ENCODE measurements around the gene BUB3. TPM values are rescaled to one million over a fixed set of nuclear protein-coding genes. Genes with fewer than 3 reads are reported as not detected.
A peak's percentile ranks its signal among the peaks of the same experiment; 100 is the strongest.

The BUB3 gene
- total and polyA plus RNA-seq, 2 of the 8 experiments (the other 6 are each of a cell fraction or from before 2014, with no cell fraction given): 183 to 207 TPM

DNA sequence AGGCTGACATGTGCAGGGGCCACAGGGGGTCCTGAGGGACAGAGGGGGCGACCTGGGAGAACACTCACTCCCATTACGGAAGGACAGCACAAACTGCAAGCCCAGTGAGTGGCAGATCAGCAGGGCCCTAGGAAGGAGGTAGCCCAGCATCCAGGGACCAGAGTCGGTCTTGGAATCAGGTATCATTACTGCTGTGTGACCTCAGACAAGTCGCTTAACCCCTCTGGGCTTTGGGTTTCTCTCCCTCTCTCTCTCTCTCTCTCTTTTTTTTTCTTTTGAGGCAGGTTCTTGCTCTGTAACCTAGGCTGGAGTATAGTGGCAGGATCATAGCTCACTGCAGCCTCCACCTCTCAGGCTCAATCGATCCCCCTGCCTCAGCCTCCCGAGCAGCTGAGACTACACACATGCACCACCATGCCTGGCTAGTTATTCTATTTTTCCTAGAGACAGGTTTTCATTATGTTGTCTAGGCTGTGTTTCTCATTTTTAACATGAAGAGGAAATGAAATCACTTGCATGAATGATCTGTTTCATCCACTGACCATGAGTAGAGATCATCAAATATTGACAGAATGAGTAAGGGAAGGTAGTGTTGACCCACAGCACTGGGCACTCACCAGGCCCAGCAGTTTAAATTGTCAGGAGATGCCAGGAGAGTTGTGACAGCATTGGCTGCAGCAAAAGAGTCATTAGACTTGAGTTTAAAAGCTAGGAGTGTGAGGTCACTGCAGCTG lies 49.4 kb downstream of the BUB3 start:
- H3K36me3 ChIP-seq (ENCODE audit: control insufficient read depth in 2 of 4, insufficient read depth in 4 of 4, low read length in 3 of 4): no peaks in the 10 kb centered on the region; a peak in 1 of 8 replicates
- H4K20me1 ChIP-seq (replicated peaks in 1 of 2; ENCODE audit: control insufficient read depth in 1 of 2, insufficient read depth in 2 of 2, low read length in 2 of 2): no peaks in the 10 kb centered on the region
- H3K18ac ChIP-seq (ENCODE audit: extremely low read depth, low read length): no peak overlapping the region
- FAIRE-seq: no peak
- H3K56ac ChIP-seq (replicated peaks; ENCODE audit: insufficient read length, low read depth, low read length): no peak overlapping the region
- no peak overlapping the region for H2BK20ac ChIP-seq (ENCODE audit: low read length)
- ChIA-PET POLR2A (ENCODE audit: partially characterized antibody) (no interaction called here), CTCF (ENCODE audit: partially characterized antibody) (interaction anchor here (0.7 to 1.1 kb wide), 2 partner anchors 9 to 21 kb away, joined by 3 to 4 read pairs; no protein-coding TSS in a partner anchor)
- H4K5ac ChIP-seq (ENCODE audit: insufficient read length, low read depth, low read length): no peak overlapping the region
- H2BK15ac ChIP-seq (ENCODE audit: low read length): no peak overlapping the region
- H3K9me3 ChIP-seq (ENCODE audit: insufficient read depth in 2 of 2, low read depth in 1 of 2, low read length in 1 of 2): no peaks in the 10 kb centered on the region
- no peak overlapping the region for H3K27ac ChIP-seq (ENCODE audit: low read depth, low read length)
- H3K9ac ChIP-seq (replicated peaks in 1 of 4; ENCODE audit: extremely low read depth in 1 of 4, low read depth in 3 of 4, low read length in 3 of 4): no peak overlapping the region
- H3K23ac ChIP-seq (ENCODE audit: insufficient read length): no peak overlapping the region
- no peaks in the 10 kb centered on the region for H3K79me2 ChIP-seq (ENCODE audit: control insufficient read depth in 1 of 2, insufficient read depth in 2 of 2, low read length in 2 of 2)
- peak in 1 of 2 experiments; percentile 1 for DNase-seq (ENCODE audit: low read depth in 1 of 2, low spot score in 2 of 2)
- no peak overlapping the region for H2BK12ac ChIP-seq (ENCODE audit: low read depth, low read length)
- no peak overlapping the region for H3K4me2 ChIP-seq (ENCODE audit: insufficient read depth in 1 of 2, low read depth in 2 of 2, low read length in 2 of 2)
- no peaks in the 10 kb centered on the region; the same call in 1 of the 2 replicates for H3K23me2 ChIP-seq (ENCODE audit: low read depth, low read length)
- no peak overlapping the region for H3K14ac ChIP-seq (ENCODE audit: insufficient read length)
- H3K4me1 ChIP-seq (replicated peaks in 1 of 4; ENCODE audit: control insufficient read depth in 3 of 4, insufficient read depth in 4 of 4, low read length in 3 of 4): peaks cover 0 to 3% (median 0%) of the 10 kb centered on the region in 4 experiments; a peak in 2 of 7 replicates
- 86% methylated on average over 6 of the region's 6 CpGs; no CpG with 5 or more reads in 1 of the 2 experiments for WGBS, 2 experiments (ENCODE audit: extremely low coverage in 1 of 2, insufficient coverage in 1 of 2, insufficient read length in 1 of 2, insufficient replicate concordance in 2 of 2, low coverage in 1 of 2, low lambda C conversion rate in 2 of 2, missing lambda C conversion rate in 1 of 2)
- H2AFZ ChIP-seq (ENCODE audit: low read length): no peak overlapping the region
- 0 out of 2 replicates have a peak, but pooled peaks cover 4% of the 10 kb centered on the region for H3K79me1 ChIP-seq (ENCODE audit: low read depth, low read length)
- TF ChIP-seq CHD2 (IDR thresholded peaks at IDR 0.05; ENCODE audit: low read length) (no peak), POU5F1 (IDR thresholded peaks at IDR 0.05; ENCODE audit: low read depth, low read length) (no peak), TAF7 (optimal IDR thresholded peaks at IDR 0.05; ENCODE audit: borderline replicate concordance, low read depth, low read length) (no peak), RFX5 (IDR thresholded peaks at IDR 0.05; ENCODE audit: borderline replicate concordance, low read depth, low read length) (no peak), NRF1 (IDR thresholded peaks at IDR 0.05; ENCODE audit: low read depth, low read length) (no peak), POLR2A (IDR thresholded peaks at IDR 0.05; ENCODE audit: control extremely low read depth in 1 of 2, low read depth in 2 of 2, low read length in 2 of 2) (no peak), EGR1 (IDR thresholded peaks at IDR 0.05; ENCODE audit: borderline replicate concordance, low read depth, low read length) (no peak), KDM5A (IDR thresholded peaks at IDR 0.05; ENCODE audit: low read length) (no peak), SUZ12 (IDR thresholded peaks at IDR 0.05; ENCODE audit: low read length) (no peak)
- TF ChIP-seq, protein P1, sequence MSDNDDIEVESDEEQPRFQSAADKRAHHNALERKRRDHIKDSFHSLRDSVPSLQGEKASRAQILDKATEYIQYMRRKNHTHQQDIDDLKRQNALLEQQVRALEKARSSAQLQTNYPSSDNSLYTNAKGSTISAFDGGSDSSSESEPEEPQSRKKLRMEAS (IDR thresholded peaks at IDR 0.05): no peak
- TF ChIP-seq, protein P2, sequence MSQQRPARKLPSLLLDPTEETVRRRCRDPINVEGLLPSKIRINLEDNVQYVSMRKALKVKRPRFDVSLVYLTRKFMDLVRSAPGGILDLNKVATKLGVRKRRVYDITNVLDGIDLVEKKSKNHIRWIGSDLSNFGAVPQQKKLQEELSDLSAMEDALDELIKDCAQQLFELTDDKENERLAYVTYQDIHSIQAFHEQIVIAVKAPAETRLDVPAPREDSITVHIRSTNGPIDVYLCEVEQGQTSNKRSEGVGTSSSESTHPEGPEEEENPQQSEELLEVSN (IDR thresholded peaks at IDR 0.05): no peak
- H3K27me3 ChIP-seq (replicated peaks in 1 of 4; ENCODE audit: control insufficient read depth in 3 of 4, extremely low read depth in 1 of 4, insufficient read depth in 3 of 4, low read length in 3 of 4): no peaks in the 10 kb centered on the region
- no peak overlapping the region for H3K4me3 ChIP-seq (ENCODE audit: extremely low read depth in 1 of 4, insufficient read depth in 2 of 4, low read depth in 3 of 4, low read length in 4 of 4)
- no peak overlapping the region for H2BK120ac ChIP-seq (replicated peaks; ENCODE audit: low read depth, low read length)
- H3K4ac ChIP-seq (replicated peaks; ENCODE audit: insufficient read length, low read depth, low read length): no peak overlapping the region
- no peak overlapping the region for H2BK5ac ChIP-seq (ENCODE audit: low read depth, low read length)
- H4K8ac ChIP-seq (ENCODE audit: extremely low read depth, insufficient read depth, low read length): no peak overlapping the region
- no peak overlapping the region for H2AK5ac ChIP-seq (ENCODE audit: low read depth, low read length)
- no peak overlapping the region for H4K91ac ChIP-seq (replicated peaks; ENCODE audit: insufficient read length, low read length)

Measured in H1 (cell line).